ENCODE results near the gene ASPDH.

DNA sequence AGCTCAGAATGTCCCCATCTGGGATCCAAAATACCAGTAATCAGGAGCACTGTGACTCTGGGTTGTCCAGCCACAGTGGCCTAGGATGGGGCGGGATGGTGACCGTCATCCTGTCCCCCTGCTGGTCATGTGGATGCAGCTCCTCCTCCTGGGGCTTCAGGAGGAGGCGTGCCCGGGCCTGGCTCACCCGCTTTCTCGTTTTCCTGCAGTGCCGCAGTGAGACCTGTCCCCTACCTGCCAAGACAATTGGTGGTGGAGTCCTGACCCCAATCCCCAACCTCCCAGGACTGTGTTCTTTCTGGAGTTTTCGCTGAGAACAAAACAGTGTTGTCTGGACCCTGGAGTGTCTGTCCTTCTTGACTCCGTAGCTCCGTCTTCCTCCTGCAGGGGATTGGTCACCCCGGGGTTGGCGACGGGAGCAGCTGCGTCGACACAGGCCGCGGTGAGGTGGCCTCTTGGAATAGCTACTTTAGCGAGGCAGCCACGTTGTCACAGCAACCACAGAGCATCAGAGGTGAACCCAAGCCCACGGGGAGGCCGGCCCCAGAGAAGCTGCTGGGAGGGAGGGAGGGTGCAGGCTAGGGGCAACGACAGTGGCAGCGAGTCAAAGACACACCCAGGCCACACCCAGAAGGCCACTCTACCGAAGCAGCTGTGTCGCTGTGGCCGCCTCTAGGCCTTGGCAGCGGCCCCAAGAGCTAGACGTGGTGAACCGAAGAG is 47.6 kb downstream of the ASPDH start:
- TF ChIP-seq, protein P1, sequence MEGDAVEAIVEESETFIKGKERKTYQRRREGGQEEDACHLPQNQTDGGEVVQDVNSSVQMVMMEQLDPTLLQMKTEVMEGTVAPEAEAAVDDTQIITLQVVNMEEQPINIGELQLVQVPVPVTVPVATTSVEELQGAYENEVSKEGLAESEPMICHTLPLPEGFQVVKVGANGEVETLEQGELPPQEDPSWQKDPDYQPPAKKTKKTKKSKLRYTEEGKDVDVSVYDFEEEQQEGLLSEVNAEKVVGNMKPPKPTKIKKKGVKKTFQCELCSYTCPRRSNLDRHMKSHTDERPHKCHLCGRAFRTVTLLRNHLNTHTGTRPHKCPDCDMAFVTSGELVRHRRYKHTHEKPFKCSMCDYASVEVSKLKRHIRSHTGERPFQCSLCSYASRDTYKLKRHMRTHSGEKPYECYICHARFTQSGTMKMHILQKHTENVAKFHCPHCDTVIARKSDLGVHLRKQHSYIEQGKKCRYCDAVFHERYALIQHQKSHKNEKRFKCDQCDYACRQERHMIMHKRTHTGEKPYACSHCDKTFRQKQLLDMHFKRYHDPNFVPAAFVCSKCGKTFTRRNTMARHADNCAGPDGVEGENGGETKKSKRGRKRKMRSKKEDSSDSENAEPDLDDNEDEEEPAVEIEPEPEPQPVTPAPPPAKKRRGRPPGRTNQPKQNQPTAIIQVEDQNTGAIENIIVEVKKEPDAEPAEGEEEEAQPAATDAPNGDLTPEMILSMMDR (IDR thresholded peaks at IDR 0.05): no peak
- no peak for TF ChIP-seq EZH2 (IDR thresholded peaks at IDR 0.05; ENCODE audit: borderline replicate concordance, insufficient read depth, low read depth, low read length, poor library complexity, severe bottlenecking)
